Nucleus accumbens (tissue), 56 donors: ENCODE results near the gene CASZ1.

Source experiments
- DNase-seq, 56 donors: peaks; one replicate each; lab custom pipeline; 2025; lab: John Stamatoyannopoulos, UW

The CASZ1 gene

DNA sequence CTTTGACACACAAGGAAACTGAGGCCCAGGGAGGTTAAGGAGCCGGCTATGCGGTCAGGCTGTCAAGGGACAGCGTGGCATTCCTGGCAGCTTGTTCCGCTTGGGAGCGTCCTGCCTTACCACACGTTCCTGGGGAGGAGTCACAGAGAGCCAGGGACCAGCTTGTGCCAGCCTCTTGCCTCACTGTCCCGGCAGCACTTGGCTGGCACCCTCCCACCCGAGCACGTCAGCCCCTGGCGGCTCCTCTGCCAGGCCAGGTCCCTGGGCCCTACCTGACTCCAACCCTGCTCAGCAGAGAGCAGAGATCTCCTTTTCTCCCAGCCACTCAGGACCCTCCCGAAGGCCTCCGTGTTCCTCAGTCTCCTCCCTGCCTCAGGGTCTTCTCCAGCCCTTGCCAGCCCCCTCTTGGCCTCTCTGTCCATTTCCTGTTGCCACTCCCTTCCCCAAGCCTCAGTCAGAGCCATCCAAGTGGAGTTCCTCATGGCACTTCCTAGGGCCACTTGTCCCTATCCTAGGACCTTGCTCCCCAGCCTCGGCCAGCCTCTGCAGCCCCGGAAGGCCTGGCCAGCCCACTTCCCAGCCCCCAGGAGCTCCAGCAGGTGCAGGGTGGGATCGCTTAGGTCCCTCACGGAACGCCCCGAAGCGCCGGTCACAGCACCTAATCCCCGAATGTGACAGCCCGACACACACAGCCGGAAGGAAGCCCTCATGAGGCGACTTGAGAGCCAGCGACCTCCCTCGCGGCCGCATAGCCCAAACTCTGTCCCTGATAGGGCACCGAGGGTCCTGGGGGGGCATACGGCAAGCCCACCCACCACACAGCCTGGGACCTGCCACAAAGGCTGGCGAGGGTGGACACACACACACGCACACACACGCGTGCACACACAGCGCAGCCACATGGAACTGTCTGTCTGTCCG lies 130.3 kb downstream of the CASZ1 start:
- peak in 6 of 56 donors; percentile 2 to 44 (median 11) for DNase-seq

DNA sequence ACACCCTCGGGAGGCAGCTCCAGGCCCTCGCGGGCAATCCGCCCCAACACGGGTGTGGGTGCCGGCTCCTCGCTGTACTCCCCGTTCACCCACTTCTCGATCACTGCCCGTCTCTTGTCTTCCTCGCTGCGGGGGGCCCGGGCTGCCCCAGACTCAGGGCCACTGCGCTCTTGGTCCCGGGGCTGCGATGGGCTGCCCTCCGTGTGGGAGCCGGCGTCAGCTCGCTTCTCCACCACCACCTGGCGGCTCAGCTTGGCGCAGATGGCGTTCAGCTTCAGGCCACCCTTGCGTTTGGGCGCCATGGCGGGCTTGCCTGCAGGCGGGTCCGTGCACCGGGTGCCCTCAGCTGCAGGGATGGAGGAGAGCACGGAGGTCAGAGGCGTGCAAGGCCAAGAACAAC lies 131.2 kb downstream of the CASZ1 start:
- no peak for DNase-seq

DNA sequence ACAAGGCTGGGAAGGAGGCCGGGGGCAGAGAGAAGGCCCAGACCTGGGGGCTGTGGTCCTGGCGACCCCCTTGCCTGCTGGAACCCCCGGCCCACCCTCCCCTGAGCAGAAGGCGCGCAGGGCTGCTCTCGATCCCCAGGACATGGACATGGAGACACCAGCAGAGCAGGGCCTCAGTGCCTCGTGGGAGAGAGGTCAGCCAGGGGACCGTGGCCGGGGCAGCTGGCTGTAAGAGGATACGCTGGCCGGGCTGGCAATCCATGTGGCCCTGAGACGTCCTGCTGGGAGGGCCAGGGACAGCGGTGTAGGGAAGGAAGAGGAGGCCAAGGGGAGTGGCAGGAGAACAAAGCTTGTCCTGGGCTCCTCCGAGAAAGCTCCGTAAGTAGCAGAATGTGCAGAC lies 132.2 kb downstream of the CASZ1 start:
- peak in 7 of 56 donors; percentile 6 to 37 (median 27) for DNase-seq

DNA sequence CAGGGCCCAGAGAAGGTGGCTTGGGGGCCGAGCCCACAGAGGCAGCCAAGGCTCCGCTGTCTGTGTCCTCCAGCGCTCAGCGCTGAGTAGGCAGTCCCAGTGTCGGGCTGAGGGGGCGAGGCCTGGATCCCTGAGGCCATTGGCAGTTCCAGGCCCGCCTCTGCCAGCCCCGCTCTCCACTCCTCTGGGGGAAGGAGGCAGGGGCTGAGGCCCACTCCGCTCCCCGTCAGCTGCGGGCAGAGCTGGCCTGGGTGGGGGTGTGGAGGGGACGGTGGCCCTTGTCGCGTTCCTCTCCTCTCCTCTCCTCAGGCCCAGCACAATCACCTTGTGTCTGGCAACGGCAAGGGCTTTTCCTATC lies 132.8 kb downstream of the CASZ1 start:
- DNase-seq: peak in 45 of 56 donors; percentile 2 to 73 (median 29)

DNA sequence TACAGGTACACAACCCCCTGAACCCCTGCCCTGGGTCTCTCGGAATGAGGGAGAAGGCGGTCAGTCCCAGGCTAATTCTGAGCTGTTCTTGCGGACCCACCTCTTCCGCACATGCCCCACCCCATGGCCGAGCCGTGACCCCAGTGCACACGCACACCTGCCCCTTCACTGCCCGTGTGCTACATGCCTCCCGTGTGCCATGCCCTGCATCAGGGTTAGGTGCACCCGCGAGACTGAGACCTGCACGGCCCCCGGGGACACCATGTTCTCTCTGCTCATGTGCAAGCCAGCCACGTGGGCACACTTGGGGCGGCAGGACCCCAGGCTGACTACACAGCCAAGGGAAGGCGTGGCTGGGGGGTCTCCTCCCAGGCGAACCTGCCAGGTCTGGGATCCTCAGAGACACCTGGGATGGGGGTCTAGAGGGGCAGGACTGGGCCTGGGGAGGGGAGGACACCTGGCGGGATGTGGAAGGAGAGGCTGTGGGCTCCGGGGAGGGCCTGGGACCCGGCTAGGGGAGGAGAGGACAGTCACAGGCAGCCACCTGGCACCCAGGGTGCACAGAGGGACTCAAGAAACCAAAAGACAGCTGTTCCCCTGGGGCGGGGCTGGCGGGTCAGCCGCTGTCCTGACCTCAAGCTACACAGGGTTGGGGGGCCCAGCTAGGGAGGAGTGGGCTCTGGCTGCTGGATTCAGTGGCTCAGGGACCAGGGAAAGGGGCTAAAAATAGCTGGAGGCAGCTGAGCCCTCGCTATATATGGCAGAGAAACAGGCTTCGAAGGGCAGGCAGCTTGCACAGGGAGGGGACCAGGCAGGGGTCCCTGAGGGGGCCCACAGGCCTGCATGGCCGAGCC lies 133.4 kb downstream of the CASZ1 start:
- no peak for DNase-seq

DNA sequence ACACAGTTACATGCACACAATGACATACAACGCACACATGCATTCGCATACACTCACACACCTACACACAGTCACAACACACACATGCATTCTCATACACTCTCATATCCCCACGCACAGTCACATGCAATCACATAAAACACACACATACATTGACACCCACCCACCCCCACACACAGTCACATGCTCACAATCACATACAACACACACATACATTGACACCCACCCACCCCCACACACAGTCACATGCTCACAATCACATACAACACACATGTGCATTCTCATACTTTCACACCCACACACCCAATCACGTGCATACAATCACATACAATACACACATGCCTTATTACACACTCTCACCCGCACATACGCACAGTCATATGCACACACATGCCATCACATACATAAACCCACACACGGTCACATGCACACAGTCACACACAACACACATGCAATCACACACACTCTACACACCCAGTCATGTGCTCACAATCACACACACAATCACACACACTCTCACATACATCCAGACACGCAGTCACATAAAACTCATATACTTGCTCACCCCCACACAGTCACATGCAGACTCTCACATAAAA lies 134.3 kb downstream of the CASZ1 start:
- DNase-seq: no peak

DNA sequence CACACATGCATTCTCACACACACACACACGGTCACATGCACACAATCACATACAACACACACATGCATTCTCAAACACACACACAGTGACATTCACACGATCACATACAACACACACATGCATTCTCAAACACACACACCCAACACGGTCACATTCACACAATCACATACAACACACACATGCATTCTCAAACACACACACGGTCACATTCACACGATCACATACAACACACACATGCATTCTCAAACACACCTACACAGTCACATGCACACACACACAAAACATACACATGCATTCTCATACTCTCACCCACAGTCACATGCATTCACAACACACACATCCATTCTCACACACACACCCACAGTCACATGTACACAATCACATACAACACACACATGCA lies 135.0 kb downstream of the CASZ1 start:
- DNase-seq: no peak

DNA sequence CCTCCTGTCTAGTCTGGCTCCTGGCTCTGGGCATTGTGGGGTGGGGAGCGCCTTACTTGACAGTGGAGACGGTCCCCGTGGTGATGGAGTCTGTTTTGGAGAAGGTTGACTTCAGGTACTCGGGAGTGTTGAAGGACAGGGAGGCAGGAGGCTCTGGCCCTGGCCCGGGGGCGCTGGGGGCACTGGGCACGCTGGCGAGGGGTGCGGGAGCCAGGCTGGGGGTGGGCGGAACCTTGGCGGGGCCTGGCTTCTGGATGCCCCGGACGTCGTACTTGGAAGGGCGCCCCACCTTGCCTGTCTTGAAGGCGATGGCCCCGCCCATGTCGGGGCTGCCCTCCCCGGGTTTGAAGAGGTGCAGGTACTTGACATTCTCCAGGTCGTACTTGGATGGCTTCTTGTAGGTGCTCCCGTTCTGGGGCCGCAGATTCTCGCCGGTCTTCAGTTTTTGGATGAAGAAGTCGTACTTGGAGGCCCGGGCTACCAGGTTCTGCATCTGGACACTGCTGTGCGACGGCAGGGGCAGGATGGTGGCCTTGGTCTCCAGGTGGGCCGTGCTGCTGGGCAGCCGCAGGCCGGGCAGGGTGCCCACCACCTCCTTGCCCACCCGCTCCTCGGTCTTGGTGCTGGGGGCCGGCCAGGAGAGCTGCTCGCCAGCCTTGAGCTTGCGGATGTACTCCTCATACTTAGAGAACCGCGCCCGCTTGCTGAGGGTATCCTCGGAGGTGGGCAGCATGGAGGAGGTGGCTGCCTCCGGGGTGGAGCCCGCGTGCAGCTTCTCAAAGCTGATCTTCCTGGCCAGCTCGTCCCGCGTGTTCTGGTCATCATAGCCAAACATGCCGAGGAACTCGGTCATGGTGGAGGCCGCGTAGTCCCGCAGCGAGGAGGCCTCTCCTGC lies 136.6 kb downstream of the CASZ1 start:
- no peak for DNase-seq

DNA sequence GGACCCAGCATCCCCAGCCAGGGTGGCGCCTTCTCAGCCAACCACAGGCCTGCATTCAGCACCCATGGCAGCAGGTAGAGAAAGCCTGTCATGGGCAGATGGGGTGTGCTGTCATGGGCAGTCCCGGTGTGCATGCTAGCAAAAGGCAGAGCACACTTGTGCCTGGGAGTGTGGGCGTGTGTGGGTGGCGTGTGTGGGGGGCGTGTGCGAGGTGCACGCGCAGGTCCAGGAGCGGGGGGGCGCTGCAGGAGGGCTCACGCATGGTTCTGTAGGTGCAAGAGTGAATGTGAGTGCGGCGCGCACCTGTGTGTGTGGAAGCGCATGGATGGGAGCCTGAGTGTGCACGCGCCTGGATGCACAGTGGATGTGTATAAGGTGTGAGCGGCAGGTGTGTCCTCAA lies 137.2 kb downstream of the CASZ1 start:
- DNase-seq: no peak

DNA sequence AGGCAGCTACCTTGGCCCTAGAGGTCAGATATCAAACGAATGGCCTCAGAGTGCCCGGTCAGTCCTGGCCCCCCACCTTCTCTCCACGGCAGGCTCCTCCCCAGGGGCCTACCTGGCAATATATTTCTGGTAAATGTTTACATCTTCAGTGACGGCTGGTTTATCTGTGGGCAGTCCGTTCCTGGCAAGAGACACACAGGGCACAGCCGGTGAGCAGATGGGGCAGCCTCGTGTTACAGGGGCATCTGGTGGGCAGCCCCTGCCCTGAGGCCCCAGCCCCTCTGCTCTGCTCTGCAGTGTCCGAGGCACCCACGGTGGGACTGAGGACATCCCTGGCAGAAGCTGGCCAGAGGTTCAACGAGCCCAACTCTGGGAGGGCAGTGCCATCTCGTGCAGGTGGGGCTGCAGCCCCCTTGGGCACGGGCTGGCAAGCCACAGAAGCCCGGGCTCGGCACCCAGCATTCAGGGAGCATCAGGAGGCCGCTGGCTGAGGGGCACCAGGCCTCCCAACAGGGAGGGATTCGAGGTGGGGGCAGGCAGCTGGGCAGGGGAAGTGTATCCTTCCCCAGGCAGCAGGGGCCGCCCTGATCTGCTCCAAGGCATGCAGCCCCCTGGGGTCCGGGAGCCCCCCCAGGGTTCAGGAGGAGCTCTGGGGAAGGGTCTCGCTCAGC lies 137.9 kb downstream of the CASZ1 start:
- no peak for DNase-seq

DNA sequence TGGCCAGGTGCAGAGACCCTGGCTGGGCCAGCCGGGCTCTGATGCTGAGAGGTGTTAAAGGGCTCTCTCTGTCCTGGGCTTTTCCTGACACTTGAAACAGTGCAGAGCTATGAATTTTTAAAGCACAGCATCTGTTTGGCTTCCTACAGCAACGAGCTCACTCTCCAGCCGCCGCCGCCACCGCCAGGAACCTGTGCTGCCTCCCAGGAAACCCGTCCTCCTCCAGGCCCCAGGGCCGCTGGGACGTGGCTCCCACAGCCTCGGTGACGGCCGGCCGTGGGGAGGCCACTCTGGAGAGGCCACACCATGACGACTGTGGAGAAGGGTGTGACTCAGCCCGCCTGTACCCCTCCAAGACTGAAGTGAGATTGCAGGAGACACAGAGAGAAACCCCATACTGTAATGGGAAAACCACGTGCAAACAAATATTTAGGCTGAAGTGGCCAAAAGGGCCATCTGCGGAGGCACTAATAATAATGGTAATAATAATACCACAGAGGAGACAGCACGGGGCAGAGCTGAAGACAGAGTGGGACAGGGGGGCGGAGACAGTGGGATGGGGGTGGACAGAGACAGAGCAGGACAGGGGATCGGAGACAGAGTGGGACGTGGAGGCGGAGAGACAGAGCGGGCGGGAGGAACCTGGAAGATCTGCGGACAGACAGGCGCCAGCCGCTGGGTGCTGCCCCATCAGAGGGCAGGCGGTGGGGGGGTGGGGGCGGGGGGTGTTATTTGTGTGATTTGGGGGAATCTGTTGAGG lies 139.2 kb downstream of the CASZ1 start:
- no peak for DNase-seq

DNA sequence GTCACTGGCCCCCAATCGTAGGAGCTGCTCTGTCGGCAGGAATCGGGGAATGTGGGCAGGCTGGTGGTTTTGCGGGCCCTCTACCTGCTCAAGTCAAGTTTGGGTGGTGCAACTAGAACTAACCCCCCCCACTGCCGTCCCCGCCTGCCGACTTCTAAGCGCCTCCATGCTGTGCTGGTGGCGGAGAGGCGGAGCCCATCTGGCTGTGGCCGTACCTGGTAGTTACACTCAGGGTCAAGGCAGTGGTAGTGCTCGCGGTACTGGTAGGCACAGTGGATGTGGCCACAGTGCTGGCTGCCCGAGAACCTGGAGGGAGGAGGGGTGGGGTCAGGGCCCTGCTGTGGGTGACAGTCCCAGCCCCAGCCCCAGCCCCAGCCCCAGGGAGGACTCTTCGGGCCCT lies 140.0 kb downstream of the CASZ1 start:
- no peak for DNase-seq

DNA sequence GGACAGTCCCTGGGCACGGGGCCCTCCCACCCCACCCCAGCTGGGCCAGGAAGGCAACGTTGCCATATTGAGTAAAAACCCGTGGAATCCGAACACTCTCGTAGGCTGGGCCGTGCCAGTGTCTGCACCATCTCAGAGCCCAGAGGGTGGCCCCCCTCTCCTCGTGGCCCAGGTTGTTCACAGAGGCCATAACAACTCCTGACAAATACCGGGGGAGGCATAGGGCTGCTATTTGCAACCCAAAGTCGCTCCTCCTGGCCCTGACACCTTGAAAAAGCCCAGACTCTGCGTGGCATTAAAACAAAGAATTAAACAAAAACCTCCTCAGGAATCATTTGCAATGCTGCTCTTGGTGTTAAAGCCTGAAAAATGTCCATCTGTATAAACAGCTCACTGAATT lies 141.4 kb downstream of the CASZ1 start:
- no peak for DNase-seq

DNA sequence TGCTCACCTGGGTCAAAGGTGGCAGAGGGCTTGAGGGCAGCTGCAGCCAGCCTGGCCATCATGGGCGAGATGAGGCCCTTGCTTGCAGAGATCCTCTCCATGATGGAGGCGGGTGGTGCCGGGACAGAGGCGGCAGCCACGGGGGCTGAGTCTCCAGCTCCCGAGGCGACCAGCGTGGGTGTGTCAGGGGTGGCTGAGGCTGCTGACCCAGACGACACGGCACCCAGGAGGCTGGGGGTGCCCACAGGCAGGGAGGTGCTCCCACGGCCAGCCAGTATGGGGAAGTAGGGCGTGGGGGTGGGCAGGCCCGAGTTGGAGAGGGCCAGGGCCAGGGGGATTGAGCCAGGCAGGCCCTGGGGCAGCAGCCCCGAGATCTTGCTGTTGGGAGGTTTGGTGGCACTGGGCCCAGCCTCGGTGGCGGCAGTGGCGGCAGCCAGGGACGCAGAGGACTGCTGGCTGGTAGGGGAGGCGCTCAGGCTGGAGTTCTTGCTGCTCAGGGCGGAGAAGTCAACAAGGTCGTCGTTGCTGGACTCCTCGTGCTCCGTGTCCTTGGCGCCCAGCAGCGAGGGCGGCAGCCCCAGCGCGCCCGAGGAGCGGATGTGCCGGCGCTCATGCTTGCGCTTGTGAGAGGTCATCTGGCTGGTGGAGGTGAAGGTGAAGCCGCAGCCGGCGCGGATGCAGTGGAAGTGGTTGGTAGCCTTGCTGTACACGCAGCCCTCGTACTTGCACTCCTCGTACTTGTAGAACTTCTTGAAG lies 142.9 kb downstream of the CASZ1 start:
- no peak for DNase-seq

DNA sequence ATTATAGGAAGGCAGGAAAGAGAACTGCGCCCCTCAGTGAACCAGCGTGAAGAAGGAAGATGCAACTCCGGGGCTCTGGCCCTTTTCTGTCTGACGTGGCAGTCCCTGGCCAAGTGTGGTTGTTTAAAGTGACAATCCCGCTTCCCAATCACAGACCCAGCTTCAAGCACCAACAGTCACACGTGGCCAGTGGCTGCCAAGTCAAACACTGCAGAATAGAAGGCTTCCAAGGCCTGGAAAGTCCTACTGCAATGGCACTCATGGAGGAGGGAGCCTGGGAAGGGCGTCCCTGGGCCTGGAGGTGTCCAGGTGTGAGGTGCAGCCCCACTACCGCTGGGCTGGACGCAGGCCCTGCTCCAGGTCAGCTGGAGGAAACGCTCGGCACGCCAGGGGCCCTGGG lies 143.8 kb downstream of the CASZ1 start:
- DNase-seq: no peak

DNA sequence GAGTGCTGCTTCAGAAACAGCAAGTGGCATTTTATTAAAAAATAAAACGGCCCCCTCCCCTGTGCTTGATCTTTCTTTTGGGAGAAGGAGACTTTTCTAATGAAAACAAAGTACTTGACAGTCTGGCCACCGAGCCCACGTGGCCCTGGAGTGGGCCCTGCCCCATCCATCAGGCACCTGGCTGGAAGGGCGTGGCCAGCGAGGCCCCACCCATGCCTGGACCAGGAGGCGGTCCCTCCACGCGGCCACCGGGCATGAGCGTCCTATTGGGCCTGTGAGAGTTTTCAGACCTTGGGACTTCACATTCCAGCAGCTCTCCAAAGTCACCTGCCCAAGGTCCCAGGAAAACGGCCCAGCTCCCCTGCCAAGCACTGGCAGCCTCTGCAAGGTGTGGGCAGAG lies 144.7 kb downstream of the CASZ1 start:
- no peak for DNase-seq

DNA sequence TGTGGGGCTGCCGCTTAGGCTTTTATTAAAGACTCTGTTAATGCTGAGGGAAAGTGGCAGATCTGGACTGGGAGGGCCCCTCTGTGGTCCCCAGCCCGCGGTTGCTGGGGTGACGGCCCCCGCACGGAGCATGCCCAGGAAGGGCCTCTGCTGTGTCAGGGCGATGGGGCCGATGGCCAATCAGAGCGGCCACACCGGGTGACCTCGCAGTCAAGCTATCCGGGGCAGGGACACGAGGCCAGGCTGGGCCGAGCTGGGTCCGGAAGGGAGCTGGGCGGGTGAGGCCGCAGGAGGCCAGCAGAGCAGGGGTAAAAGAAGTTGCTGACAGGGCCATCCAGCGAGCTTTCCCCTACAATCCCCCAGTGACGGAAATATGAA lies 145.1 kb downstream of the CASZ1 start:
- no peak for DNase-seq
